Measurements from ENCODE around the gene KRTAP4-16.

- TF ChIP-seq POLR2A (IDR thresholded peaks at IDR 0.05; ENCODE audit: extremely low read depth, insufficient read length) (no peak), CTCF (IDR thresholded peaks at IDR 0.05; ENCODE audit: low read depth, low read length) (no peak), MYC (IDR thresholded peaks at IDR 0.05; ENCODE audit: low read depth, low read length) (no peak), MAX (IDR thresholded peaks at IDR 0.05; ENCODE audit: low read depth, low read length) (no peak)
Measured at GRCh38 chr17:41107941-41108450, 6.0 kb upstream of the KRTAP4-16 start.
